Progenitor cell of endocrine pancreas (in vitro differentiated cells): ENCODE results near the gene HCFC2. TPM values are rescaled to one million over a fixed set of nuclear protein-coding genes. Genes with fewer than 3 reads are reported as not detected.

Experiments
- DNase-seq: peaks from one replicate; pipeline ENCODE4 v3.0.0; 2021; ENCODE audit warnings: low spot score; ENCODE audit not compliant: unreplicated experiment
- H3K27ac Mint-ChIP-seq: 2 replicates; pipeline ENCODE4 v1.8.0; 2021; ENCODE audit warnings: mild to moderate bottlenecking, moderate library complexity, mixed read lengths
- H3K27me3 Mint-ChIP-seq: 2 replicates; pipeline ENCODE4 v1.8.0; 2021; ENCODE audit warnings: mixed read lengths
- H3K36me3 Mint-ChIP-seq: 2 replicates; pipeline ENCODE4 v1.8.0; 2022; ENCODE audit warnings: mixed read lengths; ENCODE audit not compliant: insufficient read depth
- H3K4me1 Mint-ChIP-seq: 2 replicates; pipeline ENCODE4 v1.8.0; 2021; ENCODE audit warnings: low read depth, mixed read lengths
- H3K4me3 Mint-ChIP-seq: 2 replicates; pipeline ENCODE4 v1.8.0; 2021; ENCODE audit warnings: low read depth, mild to moderate bottlenecking, moderate library complexity, mixed read lengths
- H3K9me3 Mint-ChIP-seq: 2 replicates; pipeline ENCODE4 v1.8.0; 2021; ENCODE audit warnings: low read depth, mixed read lengths
- total RNA-seq: library from RNA; stranded (reverse); gene quantifications from 2 replicates; pipeline ENCODE4 v1.2.1, GENCODE V29; 2021
- TF ChIP-seq, protein P1 (sequence below): fragments of 200-600 bp; sonication (generic); IDR thresholded peaks from one replicate; pipeline ENCODE4 v1.5.0; 2021; ENCODE audit warnings: antibody characterized with exemption, mild to moderate bottlenecking; ENCODE audit not compliant: unreplicated experiment

The HCFC2 gene
- total RNA-seq, 1 donor from 2014 or later: 11.4 TPM

- no peaks in the 10 kb centered on the region for H3K9me3 Mint-ChIP-seq
- H3K4me1 Mint-ChIP-seq: peaks cover 3% of the 10 kb centered on the region
These were observed 4.4 kb upstream of the HCFC2 start for GRCh38 chr12:104059963-104060362.

GRCh38 chr12:104060791-104061190, 3.5 kb upstream of the HCFC2 start:
- Mint-ChIP-seq H3K27ac (no peak overlapping the region), H3K4me3 (no peak overlapping the region), H3K4me1 (peaks cover 10% of the 10 kb centered on the region), H3K27me3 (peaks cover 16% of the 10 kb centered on the region), H3K36me3 (no peaks in the 10 kb centered on the region), H3K9me3 (no peaks in the 10 kb centered on the region)
- no peak for DNase-seq
- TF ChIP-seq, protein P1, sequence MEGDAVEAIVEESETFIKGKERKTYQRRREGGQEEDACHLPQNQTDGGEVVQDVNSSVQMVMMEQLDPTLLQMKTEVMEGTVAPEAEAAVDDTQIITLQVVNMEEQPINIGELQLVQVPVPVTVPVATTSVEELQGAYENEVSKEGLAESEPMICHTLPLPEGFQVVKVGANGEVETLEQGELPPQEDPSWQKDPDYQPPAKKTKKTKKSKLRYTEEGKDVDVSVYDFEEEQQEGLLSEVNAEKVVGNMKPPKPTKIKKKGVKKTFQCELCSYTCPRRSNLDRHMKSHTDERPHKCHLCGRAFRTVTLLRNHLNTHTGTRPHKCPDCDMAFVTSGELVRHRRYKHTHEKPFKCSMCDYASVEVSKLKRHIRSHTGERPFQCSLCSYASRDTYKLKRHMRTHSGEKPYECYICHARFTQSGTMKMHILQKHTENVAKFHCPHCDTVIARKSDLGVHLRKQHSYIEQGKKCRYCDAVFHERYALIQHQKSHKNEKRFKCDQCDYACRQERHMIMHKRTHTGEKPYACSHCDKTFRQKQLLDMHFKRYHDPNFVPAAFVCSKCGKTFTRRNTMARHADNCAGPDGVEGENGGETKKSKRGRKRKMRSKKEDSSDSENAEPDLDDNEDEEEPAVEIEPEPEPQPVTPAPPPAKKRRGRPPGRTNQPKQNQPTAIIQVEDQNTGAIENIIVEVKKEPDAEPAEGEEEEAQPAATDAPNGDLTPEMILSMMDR: no peak

More at GRCh38 chr12:104059963-104060362, 4.4 kb upstream of the HCFC2 start:
- Mint-ChIP-seq H3K27ac (no peak overlapping the region), H3K36me3 (no peaks in the 10 kb centered on the region), H3K27me3 (peaks cover 16% of the 10 kb centered on the region), H3K4me3 (no peak overlapping the region)
- TF ChIP-seq, protein P1: no peak
- DNase-seq: no peak

DNA sequence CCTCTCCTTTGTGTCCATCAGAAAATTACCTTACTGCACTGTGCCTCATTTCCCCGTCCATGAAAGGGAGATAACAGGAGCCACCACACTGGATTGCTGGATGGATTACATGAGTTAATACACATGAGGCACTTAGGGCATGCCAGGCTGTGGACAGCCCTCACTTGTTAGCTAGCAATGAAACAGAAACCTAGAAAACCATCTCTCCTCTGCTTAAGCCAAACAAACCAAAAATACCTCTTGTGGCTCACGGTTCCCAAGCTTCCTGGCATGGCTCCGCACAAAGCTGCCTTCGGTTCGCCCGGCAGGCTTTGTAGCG, 660 bp upstream of the HCFC2 start:
- peaks cover 7% of the 10 kb centered on the region for H3K36me3 Mint-ChIP-seq
- peaks cover 16% of the 10 kb centered on the region for H3K27me3 Mint-ChIP-seq

DNA sequence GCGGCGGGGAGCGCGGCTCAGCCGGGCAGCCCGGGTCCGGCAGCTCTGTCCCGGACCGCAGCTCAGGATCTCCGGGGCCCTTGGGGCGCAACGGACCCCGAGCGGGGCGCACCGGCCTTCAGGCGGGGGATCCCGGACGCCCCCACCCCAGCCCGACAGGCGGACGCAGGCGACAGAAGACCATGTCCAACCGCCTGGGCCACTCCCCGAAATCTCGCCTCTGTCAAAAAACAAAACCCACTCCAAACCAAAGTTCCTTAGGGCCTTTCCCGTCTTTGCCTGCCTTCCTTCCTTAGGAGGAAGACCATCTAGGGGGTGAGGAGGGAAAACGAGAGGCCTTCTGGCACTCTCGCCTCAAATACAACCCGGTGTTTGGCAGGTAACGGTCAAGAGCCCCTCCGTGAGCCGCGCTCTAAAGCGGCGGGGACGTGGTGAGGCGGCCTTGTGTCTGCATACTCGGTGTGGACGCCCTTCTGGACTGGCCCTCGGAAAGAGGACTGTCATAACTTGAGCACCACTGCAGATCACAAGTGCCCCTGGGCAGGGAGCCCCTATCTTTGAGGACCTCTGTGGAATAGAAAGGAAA, 604 bp downstream of the HCFC2 start:
- Mint-ChIP-seq H3K4me1 (peaks cover 10% of the 10 kb centered on the region), H3K4me3 (peak overlapping the region; percentile 97), H3K27me3 (peaks cover 7% of the 10 kb centered on the region), H3K9me3 (no peaks in the 10 kb centered on the region), H3K27ac (peak overlapping the region; percentile 78), H3K36me3 (peaks cover 9% of the 10 kb centered on the region)
- TF ChIP-seq, protein P1: no peak
- no peak for DNase-seq

More for the DNA sequence above, 660 bp upstream of the HCFC2 start:
- no peak for DNase-seq
- Mint-ChIP-seq H3K4me1 (peaks cover 10% of the 10 kb centered on the region), H3K9me3 (no peaks in the 10 kb centered on the region), H3K4me3 (peak overlapping the region; percentile 97), H3K27ac (peak overlapping the region; percentile 73)
- TF ChIP-seq, protein P1: no peak

GRCh38 chr12:104072099-104072498, 7.8 kb downstream of the HCFC2 start:
- no peak overlapping the region for H3K27ac Mint-ChIP-seq
- no peaks in the 10 kb centered on the region for H3K27me3 Mint-ChIP-seq
- no peak overlapping the region for H3K4me3 Mint-ChIP-seq
- no peak for DNase-seq
- H3K36me3 Mint-ChIP-seq: peaks cover 11% of the 10 kb centered on the region
- H3K4me1 Mint-ChIP-seq: no peaks in the 10 kb centered on the region
- H3K9me3 Mint-ChIP-seq: no peaks in the 10 kb centered on the region
- TF ChIP-seq, protein P1: no peak
